ENCODE measurements around the gene KRT33A. TPM values are rescaled to one million over a fixed set of nuclear protein-coding genes. Genes with fewer than 3 reads are reported as not detected.

The KRT33A gene
- total and polyA plus RNA-seq, 10 donors, result not detected

DNA sequence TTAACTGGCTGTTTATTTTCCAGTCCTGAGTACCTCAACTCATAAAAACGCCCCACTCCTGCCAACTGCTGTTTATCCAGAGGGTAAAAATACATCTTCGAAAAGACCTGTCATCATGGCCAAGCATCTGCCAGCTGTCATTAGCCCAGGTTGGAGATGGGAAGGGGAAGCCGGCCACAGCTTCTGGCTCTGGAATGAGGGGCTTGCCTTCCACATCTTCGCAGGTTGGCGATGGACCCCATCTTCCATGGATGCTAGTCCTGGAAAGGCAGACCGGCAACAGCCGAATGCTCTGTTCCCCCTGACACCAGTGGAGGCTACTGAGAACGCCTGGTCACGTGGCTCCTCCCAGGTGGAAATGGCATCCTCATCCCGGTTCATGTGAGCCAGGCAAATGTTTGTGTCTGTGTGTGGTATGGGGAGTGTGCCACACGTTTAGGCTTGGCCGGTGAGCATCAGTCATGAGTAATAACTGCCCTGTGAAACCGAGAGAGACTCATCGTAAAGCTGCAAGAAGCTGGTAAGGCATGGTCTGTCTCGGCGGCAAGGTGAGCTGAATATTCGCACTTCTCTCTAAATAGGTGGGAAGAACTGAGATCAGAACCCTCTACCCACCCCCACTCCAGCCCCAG, 34.7 kb downstream of the KRT33A start:
- no peaks in the 10 kb centered on the region for H3K4me1 ChIP-seq
- WGBS, 5 donors, result 75 to 87% (median 82%) methylated on average over 13 to 17 of the region's 17 CpGs
- intact Hi-C loops (cut with DNase I; ENCODE audit: low total_unique reads), result no loop called here
- no peak overlapping the region for H3K27ac ChIP-seq
- peaks cover 0 to 14% (median 0%) of the 10 kb centered on the region in 7 donors for H3K27me3 ChIP-seq (replicated peaks in 1 of 7)
- H3K36me3 ChIP-seq, result no peaks in the 10 kb centered on the region
- no peak overlapping the region for H3K4me3 ChIP-seq
- TF ChIP-seq POLR2A (IDR thresholded peaks at IDR 0.05), result no peak
- TF ChIP-seq CTCF (IDR thresholded peaks at IDR 0.05 in 8 of 11, conservative IDR thresholded peaks at IDR 0.05 in 3 of 11), result no peak
- TF ChIP-seq POLR2AphosphoS5 (IDR thresholded peaks at IDR 0.05), result no peak
- H3K9me3 ChIP-seq, result peaks cover 0 to 18% (median 16%) of the 10 kb centered on the region in 8 donors
- no peak for DNase-seq

GRCh38 chr17:41315204-41315794, 35.3 kb downstream of the KRT33A start, which contains the start of gene KRTAP17-1:
KRTAP17-1 (minus strand) TSS chr17:41315710; CDS start chr17:41315650, 60 bp downstream.
- peaks cover 0 to 3% (median 0%) of the 10 kb centered on the region in 6 donors for H3K4me1 ChIP-seq
- peaks cover 0 to 14% (median 0%) of the 10 kb centered on the region in 7 donors for H3K27me3 ChIP-seq (replicated peaks in 1 of 7)
- no peaks in the 10 kb centered on the region for H3K36me3 ChIP-seq
- peaks cover 0 to 14% (median 11%) of the 10 kb centered on the region in 8 donors for H3K9me3 ChIP-seq
- TF ChIP-seq POLR2A (IDR thresholded peaks at IDR 0.05) (no peak), POLR2AphosphoS5 (IDR thresholded peaks at IDR 0.05) (no peak), CTCF (IDR thresholded peaks at IDR 0.05 in 8 of 11, conservative IDR thresholded peaks at IDR 0.05 in 3 of 11) (no peak)
- H3K27ac ChIP-seq, result no peak within 1 kb of the TSS
- intact Hi-C loops (cut with DNase I; ENCODE audit: low total_unique reads), result no loop called here
- DNase-seq, result no peak
- H3K4me3 ChIP-seq, result no peak within 1 kb of the TSS
- 84 to 91% (median 90%) methylated on average over 4 to 24 of the region's 24 CpGs for WGBS, 5 donors

DNA sequence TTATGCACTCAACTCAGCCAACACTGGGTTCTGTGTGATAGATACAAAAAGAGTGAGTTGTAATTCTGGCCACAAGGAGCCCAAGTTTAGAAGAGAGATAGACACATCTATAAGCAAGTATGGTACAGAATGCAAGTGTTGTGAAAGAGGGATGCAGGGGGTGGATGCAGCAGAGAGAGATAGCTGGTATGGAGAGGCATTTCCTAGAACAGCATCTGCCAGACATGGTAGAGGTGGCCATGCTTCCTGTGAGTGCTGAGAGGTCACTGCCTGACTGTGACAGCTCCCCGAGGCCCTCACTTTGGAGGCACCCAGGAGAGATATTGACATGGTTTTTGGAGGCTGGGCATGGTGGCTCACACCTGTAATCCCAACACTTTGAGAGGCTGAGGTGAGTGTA, 39.5 kb downstream of the KRT33A start:
- Histone ChIP-seq H3K9me3 (no peaks in the 10 kb centered on the region), H3K4me1 (peaks cover 13 to 39% (median 27%) of the 10 kb centered on the region in 6 donors), H3K4me3 (no peak overlapping the region), H3K27ac (no peak overlapping the region), H3K36me3 (no peaks in the 10 kb centered on the region), H3K27me3 (replicated peaks in 1 of 7) (peaks cover 0 to 14% (median 0%) of the 10 kb centered on the region in 7 donors)
- no peak for DNase-seq
- no peak for TF ChIP-seq POLR2A (IDR thresholded peaks at IDR 0.05)
- TF ChIP-seq CTCF (IDR thresholded peaks at IDR 0.05 in 8 of 11, conservative IDR thresholded peaks at IDR 0.05 in 3 of 11), result no peak
- no peak for TF ChIP-seq POLR2AphosphoS5 (IDR thresholded peaks at IDR 0.05)
- intact Hi-C loops (cut with DNase I; ENCODE audit: low total_unique reads), result no loop called here
- WGBS, 5 donors, result 64 to 86% (median 81%) methylated on average over 1 of the region's 1 CpG

DNA sequence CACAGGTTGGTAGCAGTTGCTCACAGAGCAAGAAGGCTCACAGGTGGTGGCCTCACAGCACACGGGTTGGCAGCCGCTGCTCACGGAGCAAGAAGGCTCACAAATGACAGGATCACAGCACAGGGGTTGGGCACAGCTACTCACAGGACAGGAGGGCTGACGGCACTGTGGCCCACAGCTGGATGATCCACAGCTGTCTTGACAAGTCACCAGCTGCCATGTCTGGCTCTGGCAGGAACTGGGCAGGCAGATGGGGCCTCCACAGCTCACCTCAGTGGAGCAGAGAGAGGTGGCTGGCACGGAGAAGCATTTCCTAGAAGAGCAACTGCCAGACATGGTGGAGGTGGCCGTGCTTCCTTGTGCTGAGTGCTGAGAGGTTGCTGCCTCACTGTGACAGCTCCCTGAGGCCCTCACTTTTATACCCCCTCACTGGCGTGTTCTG, 41.7 kb downstream of the KRT33A start, which contains the start of gene KRTAP16-1:
TSS of gene KRTAP16-1 (minus strand) at position 392 of the 442 bp plus-strand sequence. CDS start at position 336, 56 bp downstream.
- peak within 1 kb of the TSS in 3 of 8 donors; percentile 7 to 47 (median 17) for H3K4me3 ChIP-seq
- peaks cover 13 to 39% (median 27%) of the 10 kb centered on the region in 6 donors for H3K4me1 ChIP-seq
- 25 to 36% (median 33%) methylated on average over 3 to 7 of the region's 7 CpGs for WGBS, 5 donors
- peaks cover 0 to under 1% (median 0%) of the 10 kb centered on the region in 7 donors for H3K27me3 ChIP-seq (replicated peaks in 1 of 7)
- no peaks in the 10 kb centered on the region for H3K36me3 ChIP-seq
- peak within 1 kb of the TSS; percentile 72 to 91 (median 81) for H3K27ac ChIP-seq
- DNase-seq, result peak; percentile 89
- TF ChIP-seq POLR2A (IDR thresholded peaks at IDR 0.05) (no peak), CTCF (IDR thresholded peaks at IDR 0.05 in 8 of 11, conservative IDR thresholded peaks at IDR 0.05 in 3 of 11) (no peak), POLR2AphosphoS5 (IDR thresholded peaks at IDR 0.05) (no peak)
- H3K9me3 ChIP-seq, result no peaks in the 10 kb centered on the region
- intact Hi-C loops (cut with DNase I; ENCODE audit: low total_unique reads), result no loop called here
